ENCODE measurements around the gene PSMC1. TPM values are rescaled to one million over a fixed set of nuclear protein-coding genes. Genes with fewer than 3 reads are reported as not detected.

The PSMC1 gene
- total and polyA plus RNA-seq, 8 donors = 64.3 to 118 (median 107) TPM

GRCh38 chr14:90248594-90248993 lies 7.8 kb upstream of the PSMC1 start:
- DNase-seq (no peak), ATAC-seq (no peak)
- intact Hi-C loops (cut with DNase I) = no loop called here

GRCh38 chr14:90253826-90254225 lies 2.5 kb upstream of the PSMC1 start:
- ATAC-seq (no peak), DNase-seq (no peak)
- H3K36me3 ChIP-seq = peaks cover 0 to 2% of the 10 kb centered on the region in 2 donors
- H3K9me3 ChIP-seq = no peaks in the 10 kb centered on the region
- peaks cover 11 to 18% of the 10 kb centered on the region in 2 donors for H3K4me1 ChIP-seq
- H3K27me3 ChIP-seq = peaks cover 0 to 32% of the 10 kb centered on the region in 2 donors
- intact Hi-C loops (cut with DNase I) = no loop called here
- TF ChIP-seq CTCF (IDR thresholded peaks at IDR 0.05) = no peak
- H3K4me3 ChIP-seq = no peak overlapping the region
- H3K27ac ChIP-seq = no peak overlapping the region

More at GRCh38 chr14:90248594-90248993, 7.8 kb upstream of the PSMC1 start:
- no peaks in the 10 kb centered on the region for H3K9me3 ChIP-seq
- no peak overlapping the region for H3K27ac ChIP-seq
- H3K4me3 ChIP-seq = no peak overlapping the region
- H3K4me1 ChIP-seq = no peaks in the 10 kb centered on the region
- no peaks in the 10 kb centered on the region for H3K36me3 ChIP-seq
- peaks cover 0 to 19% of the 10 kb centered on the region in 2 donors for H3K27me3 ChIP-seq
- no peak for TF ChIP-seq CTCF (IDR thresholded peaks at IDR 0.05)

- no peaks in the 10 kb centered on the region for H3K9me3 ChIP-seq
- no peak for TF ChIP-seq CTCF (IDR thresholded peaks at IDR 0.05)
- H3K4me1 ChIP-seq = peaks cover 11 to 19% of the 10 kb centered on the region in 2 donors
- intact Hi-C loops (cut with DNase I) = no loop called here
- H3K4me3 ChIP-seq = peak overlapping the region; percentile 91 to 99
- H3K36me3 ChIP-seq = peaks cover 0 to 22% of the 10 kb centered on the region in 2 donors
- ATAC-seq (no peak), DNase-seq (no peak)
- H3K27ac ChIP-seq = peak overlapping the region; percentile 65 to 87
- H3K27me3 ChIP-seq = peaks cover 0 to 32% of the 10 kb centered on the region in 2 donors
These were observed 482 bp upstream of the PSMC1 start for GRCh38 chr14:90255871-90256270.

- Histone ChIP-seq H3K27me3 (no peaks in the 10 kb centered on the region), H3K4me1 (peaks cover 0 to under 1% of the 10 kb centered on the region in 2 donors), H3K4me3 (no peak overlapping the region), H3K36me3 (peaks cover 3 to 94% of the 10 kb centered on the region in 2 donors), H3K9me3 (no peaks in the 10 kb centered on the region), H3K27ac (no peak overlapping the region)
- DNase-seq (no peak), ATAC-seq (no peak)
- no peak for TF ChIP-seq CTCF (IDR thresholded peaks at IDR 0.05)
- intact Hi-C loops (cut with DNase I) = no loop called here
These were observed 7.5 kb downstream of the PSMC1 start for GRCh38 chr14:90263748-90264449.

GRCh38 chr14:90266441-90267154 lies 10.2 kb downstream of the PSMC1 start:
- intact Hi-C loops (cut with DNase I) = no loop called here
- TF ChIP-seq CTCF (IDR thresholded peaks at IDR 0.05) = no peak
- no peaks in the 10 kb centered on the region for H3K4me1 ChIP-seq
- no peaks in the 10 kb centered on the region for H3K27me3 ChIP-seq
- ATAC-seq (no peak), DNase-seq (no peak)
- H3K9me3 ChIP-seq = no peaks in the 10 kb centered on the region
- H3K4me3 ChIP-seq = no peak overlapping the region
- no peak overlapping the region for H3K27ac ChIP-seq
- peaks cover 0 to 96% of the 10 kb centered on the region in 2 donors for H3K36me3 ChIP-seq
